ENCODE data around the gene NFATC2IP. TPM values are rescaled to one million over a fixed set of nuclear protein-coding genes. Genes with fewer than 3 reads are reported as not detected.

The NFATC2IP gene
- total and polyA plus RNA-seq, 4 donors: 5.8 to 17.6 (median 11.9) TPM

DNA sequence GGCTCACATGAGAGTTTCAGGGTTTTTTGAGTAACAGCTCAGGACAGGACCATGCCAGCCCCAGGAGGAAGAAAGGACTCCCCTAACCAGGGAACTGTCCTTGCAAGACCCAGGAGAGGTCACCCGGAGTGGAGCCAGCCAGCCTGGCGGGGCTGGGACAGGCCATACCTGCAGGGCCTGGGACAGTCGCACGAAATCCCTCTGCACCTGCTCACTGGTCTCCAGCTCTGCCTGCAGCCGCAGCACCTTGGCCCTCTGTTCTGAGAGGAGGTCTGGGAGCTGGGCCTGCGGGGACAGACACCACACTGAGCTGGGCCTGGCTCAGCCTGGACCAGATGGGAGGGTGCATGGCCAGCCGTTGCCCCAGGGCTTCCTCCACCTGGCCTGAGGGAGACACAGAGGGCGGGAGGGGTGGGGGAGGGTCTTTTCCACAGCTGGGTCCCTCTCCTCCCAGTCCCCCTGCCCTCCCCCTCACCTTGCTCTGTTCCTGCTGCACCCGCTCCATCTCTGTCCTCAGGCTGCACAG, 45.4 kb upstream of the NFATC2IP start:
- H3K4me3 ChIP-seq (ENCODE audit: low read depth in 1 of 3, low read length in 3 of 3): no peak overlapping the region
- no peak overlapping the region for H3K9ac ChIP-seq (ENCODE audit: low read depth in 1 of 2, low read length in 2 of 2)
- H3K36me3 ChIP-seq (ENCODE audit: control insufficient read depth in 4 of 4, insufficient read depth in 3 of 4, low read depth in 1 of 4, low read length in 3 of 4): peaks cover 0 to 16% (median 9%) of the 10 kb centered on the region in 4 donors
- TF ChIP-seq RXRA (IDR thresholded peaks at IDR 0.05) (no peak), SP1 (IDR thresholded peaks at IDR 0.05) (no peak), HNF4G (IDR thresholded peaks at IDR 0.05) (no peak), NR2F2 (IDR thresholded peaks at IDR 0.05) (no peak), YY1 (IDR thresholded peaks at IDR 0.05) (no peak), CTCF (IDR thresholded peaks at IDR 0.05; ENCODE audit: low read depth, low read length, missing input control) (no peak), EGR1 (IDR thresholded peaks at IDR 0.05; ENCODE audit: low read depth in 2 of 2) (no peak), FOXA1 (IDR thresholded peaks at IDR 0.05) (no peak), JUND (IDR thresholded peaks at IDR 0.05) (no peak), GABPA (IDR thresholded peaks at IDR 0.05 in 1 of 2, conservative IDR thresholded peaks at IDR 0.05 in 1 of 2) (no peak), MAX (IDR thresholded peaks at IDR 0.05) (no peak), HNF4A (conservative IDR thresholded peaks at IDR 0.05) (no peak), TAF1 (conservative IDR thresholded peaks at IDR 0.05) (no peak), FOXA2 (IDR thresholded peaks at IDR 0.05) (no peak), RAD21 (IDR thresholded peaks at IDR 0.05) (no peak)
- TF ChIP-seq, protein P1, sequence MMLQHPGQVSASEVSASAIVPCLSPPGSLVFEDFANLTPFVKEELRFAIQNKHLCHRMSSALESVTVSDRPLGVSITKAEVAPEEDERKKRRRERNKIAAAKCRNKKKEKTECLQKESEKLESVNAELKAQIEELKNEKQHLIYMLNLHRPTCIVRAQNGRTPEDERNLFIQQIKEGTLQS (IDR thresholded peaks at IDR 0.05): no peak
- TF ChIP-seq, protein P2, sequence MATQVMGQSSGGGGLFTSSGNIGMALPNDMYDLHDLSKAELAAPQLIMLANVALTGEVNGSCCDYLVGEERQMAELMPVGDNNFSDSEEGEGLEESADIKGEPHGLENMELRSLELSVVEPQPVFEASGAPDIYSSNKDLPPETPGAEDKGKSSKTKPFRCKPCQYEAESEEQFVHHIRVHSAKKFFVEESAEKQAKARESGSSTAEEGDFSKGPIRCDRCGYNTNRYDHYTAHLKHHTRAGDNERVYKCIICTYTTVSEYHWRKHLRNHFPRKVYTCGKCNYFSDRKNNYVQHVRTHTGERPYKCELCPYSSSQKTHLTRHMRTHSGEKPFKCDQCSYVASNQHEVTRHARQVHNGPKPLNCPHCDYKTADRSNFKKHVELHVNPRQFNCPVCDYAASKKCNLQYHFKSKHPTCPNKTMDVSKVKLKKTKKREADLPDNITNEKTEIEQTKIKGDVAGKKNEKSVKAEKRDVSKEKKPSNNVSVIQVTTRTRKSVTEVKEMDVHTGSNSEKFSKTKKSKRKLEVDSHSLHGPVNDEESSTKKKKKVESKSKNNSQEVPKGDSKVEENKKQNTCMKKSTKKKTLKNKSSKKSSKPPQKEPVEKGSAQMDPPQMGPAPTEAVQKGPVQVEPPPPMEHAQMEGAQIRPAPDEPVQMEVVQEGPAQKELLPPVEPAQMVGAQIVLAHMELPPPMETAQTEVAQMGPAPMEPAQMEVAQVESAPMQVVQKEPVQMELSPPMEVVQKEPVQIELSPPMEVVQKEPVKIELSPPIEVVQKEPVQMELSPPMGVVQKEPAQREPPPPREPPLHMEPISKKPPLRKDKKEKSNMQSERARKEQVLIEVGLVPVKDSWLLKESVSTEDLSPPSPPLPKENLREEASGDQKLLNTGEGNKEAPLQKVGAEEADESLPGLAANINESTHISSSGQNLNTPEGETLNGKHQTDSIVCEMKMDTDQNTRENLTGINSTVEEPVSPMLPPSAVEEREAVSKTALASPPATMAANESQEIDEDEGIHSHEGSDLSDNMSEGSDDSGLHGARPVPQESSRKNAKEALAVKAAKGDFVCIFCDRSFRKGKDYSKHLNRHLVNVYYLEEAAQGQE (IDR thresholded peaks at IDR 0.05): no peak
- TF ChIP-seq, protein P3, sequence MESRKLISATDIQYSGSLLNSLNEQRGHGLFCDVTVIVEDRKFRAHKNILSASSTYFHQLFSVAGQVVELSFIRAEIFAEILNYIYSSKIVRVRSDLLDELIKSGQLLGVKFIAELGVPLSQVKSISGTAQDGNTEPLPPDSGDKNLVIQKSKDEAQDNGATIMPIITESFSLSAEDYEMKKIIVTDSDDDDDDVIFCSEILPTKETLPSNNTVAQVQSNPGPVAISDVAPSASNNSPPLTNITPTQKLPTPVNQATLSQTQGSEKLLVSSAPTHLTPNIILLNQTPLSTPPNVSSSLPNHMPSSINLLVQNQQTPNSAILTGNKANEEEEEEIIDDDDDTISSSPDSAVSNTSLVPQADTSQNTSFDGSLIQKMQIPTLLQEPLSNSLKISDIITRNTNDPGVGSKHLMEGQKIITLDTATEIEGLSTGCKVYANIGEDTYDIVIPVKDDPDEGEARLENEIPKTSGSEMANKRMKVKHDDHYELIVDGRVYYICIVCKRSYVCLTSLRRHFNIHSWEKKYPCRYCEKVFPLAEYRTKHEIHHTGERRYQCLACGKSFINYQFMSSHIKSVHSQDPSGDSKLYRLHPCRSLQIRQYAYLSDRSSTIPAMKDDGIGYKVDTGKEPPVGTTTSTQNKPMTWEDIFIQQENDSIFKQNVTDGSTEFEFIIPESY (IDR thresholded peaks at IDR 0.05): no peak
- no peak overlapping the region for H3K27ac ChIP-seq (ENCODE audit: low read depth in 1 of 2, low read length in 2 of 2)
- no peaks in the 10 kb centered on the region for H3K27me3 ChIP-seq (ENCODE audit: control insufficient read depth in 4 of 4, insufficient read depth in 4 of 4, low read length in 3 of 4)
- no peaks in the 10 kb centered on the region for H3K4me1 ChIP-seq (ENCODE audit: control insufficient read depth in 4 of 4, insufficient read depth in 4 of 4, low read length in 3 of 4)
- 97% methylated on average over 9 of the region's 9 CpGs for WGBS
- no peaks in the 10 kb centered on the region for H3K9me3 ChIP-seq (ENCODE audit: control insufficient read depth in 4 of 4, low read length in 3 of 4)
- no peak for DNase-seq (ENCODE audit: low spot score)

Data from liver (tissue), 9 donors.